OCI-LY7 (cell line): ENCODE data around the gene RPL32.

ENCODE experiments used
- CTCF ChIP-seq: fragments of 200-600 bp; sonication (generic); conservative IDR thresholded peaks from 2 replicates; pipeline ENCODE4 v1.5.1; 2014; ENCODE audit warnings: mild to moderate bottlenecking, antibody characterized with exemption, low read length, moderate library complexity, mixed read lengths
- EZH2phosphoT487 ChIP-seq: fragments of 200-600 bp; sonication (generic); IDR thresholded peaks from 2 replicates; pipeline ENCODE4 v1.6.1; 2018; ENCODE audit warnings: low read depth, borderline replicate concordance, mild to moderate bottlenecking, mixed run types, antibody characterized with exemption, low read length, moderate library complexity, mixed read lengths

- no peak for TF ChIP-seq CTCF
- TF ChIP-seq EZH2phosphoT487 = no peak
Measured at GRCh38 chr3:12808587-12808986, 32.8 kb downstream of the RPL32 start.
